ENCODE results near the gene TBP. TPM values are rescaled to one million over a fixed set of nuclear protein-coding genes. Genes with fewer than 3 reads are reported as not detected.

The TBP gene
- total and polyA plus RNA-seq, 2 of the 13 experiments (the other 11 are each of a cell fraction or from before 2014, with no cell fraction given), result 21.7 to 28.1 TPM

GRCh38 chr6:170554013-170554795 is at the start of gene TBP (continued):
- TF ChIP-seq NFAT5 (CRISPR knock-in tag; IDR thresholded peaks at IDR 0.05) (0 out of 2 replicates have a peak, but pooled peaks have one; percentile 24), ZBTB46 (CRISPR knock-in tag; IDR thresholded peaks at IDR 0.05; ENCODE audit: borderline replicate concordance) (peak; percentile 38; the same call in 1 of the 2 replicates), SALL2 (CRISPR knock-in tag; IDR thresholded peaks at IDR 0.05) (no peak; the same call in 1 of the 2 replicates), ZNF782 (CRISPR knock-in tag; IDR thresholded peaks at IDR 0.05; ENCODE audit: borderline replicate concordance) (peak; percentile 29; the same call in 1 of the 2 replicates), PCBP2 (optimal IDR thresholded peaks at IDR 0.05; ENCODE audit: low read depth, low read length, poor library complexity, severe bottlenecking) (no peak), NCOA5 (CRISPR knock-in tag; IDR thresholded peaks at IDR 0.05) (no peak), FOXK2 (IDR thresholded peaks at IDR 0.05) (peak; percentile 93), CREM (IDR thresholded peaks at IDR 0.05) (peak; percentile 100), CREM (CRISPR knock-in tag; IDR thresholded peaks at IDR 0.05) (peak; percentile 92), RAD51 (IDR thresholded peaks at IDR 0.05; ENCODE audit: borderline replicate concordance) (no peak), FOSL2 (CRISPR knock-in tag; IDR thresholded peaks at IDR 0.05) (peak; percentile 72), KLF13 (CRISPR knock-in tag; IDR thresholded peaks at IDR 0.05) (0 out of 2 replicates have a peak, but pooled peaks have one; percentile 79), LRRFIP1 (CRISPR knock-in tag; conservative IDR thresholded peaks at IDR 0.05) (no peak), ZBTB38 (CRISPR knock-in tag; IDR thresholded peaks at IDR 0.05) (peak; percentile 12; the same call in 1 of the 2 replicates), CBX5 (CRISPR knock-in tag; IDR thresholded peaks at IDR 0.05; ENCODE audit: borderline replicate concordance) (peak; percentile 75; the same call in 1 of the 2 replicates), MIER2 (CRISPR knock-in tag; IDR thresholded peaks at IDR 0.05) (peak; percentile 79), ZSCAN5A (CRISPR knock-in tag; IDR thresholded peaks at IDR 0.05; ENCODE audit: borderline replicate concordance) (no peak; the same call in 1 of the 2 replicates)
- TF ChIP-seq, protein P1, sequence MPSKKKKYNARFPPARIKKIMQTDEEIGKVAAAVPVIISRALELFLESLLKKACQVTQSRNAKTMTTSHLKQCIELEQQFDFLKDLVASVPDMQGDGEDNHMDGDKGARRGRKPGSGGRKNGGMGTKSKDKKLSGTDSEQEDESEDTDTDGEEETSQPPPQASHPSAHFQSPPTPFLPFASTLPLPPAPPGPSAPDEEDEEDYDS (CRISPR knock-in tag; IDR thresholded peaks at IDR 0.05), result peak; percentile 77

Data from HepG2 (cell line).